Prostate gland (tissue), 2 donors: ENCODE data around the gene TRIM69.
"Not testable (repeated sequence)": the region's sequence is repeated elsewhere in the genome, so short reads cannot be mapped to it uniquely, and the experiment has no call there.

Experiments
- CTCF ChIP-seq, 4 experiments: fragments of 200-600 bp in 2 of 4; fragments of 450-650 bp in 2 of 4; sonication (generic) in 2 of 4; IDR thresholded peaks; 1 replicate in 3 of 4; 2 replicates in 1 of 4; pipeline ENCODE4 v1.5.1; 2016 to 2019; ENCODE audit warnings: antibody characterized with exemption in 4 of 4, mild to moderate bottlenecking in 2 of 4, moderate library complexity in 2 of 4
- POLR2AphosphoS5 ChIP-seq: sonication (generic); formaldehyde crosslinking; IDR thresholded peaks from one replicate; pipeline ENCODE4 v1.6.1; 2017; ENCODE audit warnings: antibody characterized with exemption

- TF ChIP-seq CTCF (IDR thresholded peaks at IDR 0.05); POLR2AphosphoS5: not testable (repeated sequence)
Observed at GRCh38 chr15:44739222-44739847, 3.0 kb downstream of the TRIM69 start.
